Measurements from ENCODE around the gene IFI35. TPM values are rescaled to one million over a fixed set of nuclear protein-coding genes. Genes with fewer than 3 reads are reported as not detected.
A peak's percentile ranks its signal among the peaks of the same experiment; 100 is the strongest.

Gene IFI35
- total and polyA plus RNA-seq, 5 experiments from 2014 or later = 35.7 to 49.8 (median 44.8) TPM

DNA sequence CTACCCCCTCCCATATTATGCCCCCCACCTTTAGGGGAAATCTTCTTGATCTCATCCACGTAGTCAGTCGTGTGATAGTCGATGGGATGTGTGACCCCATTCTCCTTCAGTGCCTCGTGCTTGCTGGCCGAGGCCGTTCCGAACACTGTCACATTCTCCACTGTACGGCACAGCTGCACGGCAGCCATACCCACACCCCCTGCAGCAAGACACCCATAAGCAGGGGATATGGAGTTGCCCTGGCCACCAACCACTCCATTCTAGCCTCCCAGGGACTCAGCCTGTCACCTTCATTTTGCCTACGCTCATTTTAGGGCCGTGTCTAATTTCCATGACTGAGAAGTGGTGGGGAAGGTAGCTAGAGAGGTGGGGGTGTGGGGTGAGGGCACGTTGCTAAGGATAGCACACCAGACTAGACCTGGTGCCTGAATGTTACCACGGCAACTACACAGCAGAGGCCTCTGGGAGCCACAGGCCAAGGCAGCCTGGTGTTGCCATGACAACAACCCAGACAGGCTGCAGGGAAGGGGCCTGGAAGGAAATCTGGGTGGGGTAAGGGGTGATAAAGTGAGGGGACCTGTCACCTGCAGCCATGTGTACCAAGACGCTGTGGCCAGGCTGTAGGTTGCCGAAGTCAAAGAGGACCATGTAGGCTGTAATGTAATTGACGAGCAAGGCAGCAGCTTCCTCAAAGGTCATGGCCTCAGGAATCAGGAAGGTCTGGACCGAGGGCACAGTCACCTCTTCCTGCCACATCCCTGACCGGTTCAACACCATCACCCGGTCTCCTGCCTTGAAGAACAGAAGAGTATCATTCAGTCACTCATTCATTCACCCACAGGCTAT, 11.6 kb downstream of the IFI35 start:
- DNase-seq (peak in 7 of 10 donors; percentile 17 to 70 (median 45)), ATAC-seq (peak; percentile 38 to 60)
- H3K4me1 Mint-ChIP-seq = peaks cover 19 to 50% (median 31%) of the 10 kb centered on the region in 4 donors
- POLR2A ChIA-PET = interaction anchor here (0.6 to 3.7 kb wide), 4 partner anchors 13 to 37 kb away, joined by 3 to 12 read pairs (median 4); partner anchors contain the start of gene RPL27
- H3K9me3 Mint-ChIP-seq = no peaks in the 10 kb centered on the region
- H3K36me3 Mint-ChIP-seq = peaks cover 0 to 17% (median 3%) of the 10 kb centered on the region in 3 donors
- H3K4me3 Mint-ChIP-seq = peak overlapping the region in 2 of 10 donors; percentile 10 to 34
- no peaks in the 10 kb centered on the region for H3K27me3 Mint-ChIP-seq
- H3K27ac Mint-ChIP-seq = peak overlapping the region; percentile 58 to 89 (median 79)

DNA sequence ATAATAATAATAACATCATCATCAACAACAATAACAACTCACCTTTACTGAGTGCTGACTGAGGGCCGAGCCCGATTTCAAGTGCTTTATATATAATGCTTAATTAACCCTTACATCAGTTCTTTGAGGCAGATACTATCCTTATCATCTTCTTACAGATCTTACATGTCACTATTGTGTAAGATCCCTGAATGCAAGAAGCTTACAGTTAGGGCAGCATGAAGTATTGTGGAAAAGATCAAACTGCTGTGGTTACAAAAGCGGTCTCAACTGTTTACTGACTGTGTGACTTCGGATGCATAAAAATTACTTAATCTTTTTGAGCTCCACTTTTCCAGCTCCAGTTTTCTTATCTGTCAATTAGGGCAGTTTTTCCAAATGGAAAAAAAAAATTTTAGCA, 12.3 kb downstream of the IFI35 start:
- H3K9me3 Mint-ChIP-seq = no peaks in the 10 kb centered on the region
- H3K27ac Mint-ChIP-seq = peak overlapping the region in 7 of 10 donors; percentile 3 to 84 (median 67)
- H3K36me3 Mint-ChIP-seq = peaks cover 0 to 10% (median 0%) of the 10 kb centered on the region in 3 donors
- DNase-seq (peak in 2 of 10 donors; percentile 20 to 23), ATAC-seq (peak; percentile 11 to 38)
- POLR2A ChIA-PET = interaction anchor here (0.6 to 3.7 kb wide), 6 partner anchors 8 to 37 kb away, joined by 3 to 12 read pairs (median 3); partner anchors contain the start of genes IFI35 and RPL27
- no peaks in the 10 kb centered on the region for H3K27me3 Mint-ChIP-seq
- peaks cover 19 to 47% (median 31%) of the 10 kb centered on the region in 4 donors for H3K4me1 Mint-ChIP-seq
- H3K4me3 Mint-ChIP-seq = no peak overlapping the region

DNA sequence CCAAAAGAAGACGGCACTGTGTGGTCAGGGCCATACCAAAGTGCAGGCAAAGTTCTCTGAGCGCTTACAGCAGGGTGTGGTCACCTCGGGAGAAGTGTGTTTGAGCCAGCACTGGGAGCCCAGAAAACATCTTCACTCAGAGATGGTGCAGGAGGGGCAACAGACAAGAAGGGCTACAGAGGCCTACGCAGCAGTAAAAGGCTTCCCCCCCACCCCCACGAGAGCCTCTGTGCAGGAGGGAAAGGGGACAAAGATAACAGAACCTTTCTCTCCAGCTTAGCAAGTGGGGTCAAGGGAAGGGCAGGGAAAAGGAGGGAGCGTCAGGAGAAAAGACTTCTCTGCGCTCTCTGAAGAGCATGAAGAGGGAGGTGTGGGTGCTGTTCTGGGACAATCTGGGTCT, 12.8 kb downstream of the IFI35 start:
- no peak for DNase-seq
- POLR2A ChIA-PET = interaction anchor here (0.9 to 3.7 kb wide), 5 partner anchors 9 to 21 kb away, joined by 3 to 12 read pairs (median 3); partner anchors contain the start of genes IFI35 and RPL27
- Mint-ChIP-seq H3K27ac (peak overlapping the region in 8 of 10 donors; percentile 58 to 87 (median 74)), H3K9me3 (no peaks in the 10 kb centered on the region), H3K4me1 (peaks cover 21 to 50% (median 35%) of the 10 kb centered on the region in 4 donors), H3K27me3 (no peaks in the 10 kb centered on the region), H3K4me3 (peak overlapping the region in 9 of 10 donors; percentile 18 to 87 (median 66)), H3K36me3 (peaks cover 0 to 5% (median 0%) of the 10 kb centered on the region in 3 donors)
- no peak for ATAC-seq

DNA sequence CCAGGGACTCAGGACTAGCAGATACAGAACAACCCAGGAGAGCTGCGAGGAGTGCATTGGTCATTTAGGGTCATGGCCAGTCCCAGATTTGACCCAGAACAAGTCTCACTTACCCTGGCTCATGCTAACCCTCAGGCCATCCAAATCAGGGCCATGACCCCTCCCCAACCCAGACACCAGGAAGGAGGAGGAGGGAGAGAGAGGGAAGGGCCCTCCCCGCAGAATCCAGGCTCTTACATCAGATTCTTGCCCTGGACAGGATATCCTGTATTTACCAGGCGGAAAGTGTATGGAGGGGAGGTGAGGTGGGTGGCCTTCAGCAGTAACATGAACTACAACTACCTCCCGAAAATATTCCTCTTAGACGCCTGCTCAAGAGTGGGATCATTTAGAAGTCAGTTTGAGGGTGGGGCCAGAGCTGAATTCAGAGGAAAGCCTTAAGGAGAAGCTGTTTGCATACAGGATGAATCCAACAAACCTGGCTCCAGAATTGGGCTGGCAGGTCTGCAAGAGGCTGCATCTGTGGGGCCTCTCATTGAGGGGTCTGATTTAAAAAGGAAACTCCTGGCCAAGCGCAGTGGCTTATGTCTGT, 13.5 kb downstream of the IFI35 start:
- POLR2A ChIA-PET = interaction anchor here (0.7 to 3.7 kb wide), 5 partner anchors 8 to 319 kb away, joined by 3 to 12 read pairs (median 5); partner anchors contain the start of genes IFI35 and RPL27
- ATAC-seq (no peak), DNase-seq (peak in 1 of 10 donors; percentile 50)
- Mint-ChIP-seq H3K4me3 (peak overlapping the region; percentile 31 to 89 (median 71)), H3K27ac (peak overlapping the region in 8 of 10 donors; percentile 10 to 87 (median 72)), H3K9me3 (no peaks in the 10 kb centered on the region), H3K27me3 (no peaks in the 10 kb centered on the region), H3K36me3 (no peaks in the 10 kb centered on the region), H3K4me1 (peaks cover 24 to 51% (median 40%) of the 10 kb centered on the region in 4 donors)

DNA sequence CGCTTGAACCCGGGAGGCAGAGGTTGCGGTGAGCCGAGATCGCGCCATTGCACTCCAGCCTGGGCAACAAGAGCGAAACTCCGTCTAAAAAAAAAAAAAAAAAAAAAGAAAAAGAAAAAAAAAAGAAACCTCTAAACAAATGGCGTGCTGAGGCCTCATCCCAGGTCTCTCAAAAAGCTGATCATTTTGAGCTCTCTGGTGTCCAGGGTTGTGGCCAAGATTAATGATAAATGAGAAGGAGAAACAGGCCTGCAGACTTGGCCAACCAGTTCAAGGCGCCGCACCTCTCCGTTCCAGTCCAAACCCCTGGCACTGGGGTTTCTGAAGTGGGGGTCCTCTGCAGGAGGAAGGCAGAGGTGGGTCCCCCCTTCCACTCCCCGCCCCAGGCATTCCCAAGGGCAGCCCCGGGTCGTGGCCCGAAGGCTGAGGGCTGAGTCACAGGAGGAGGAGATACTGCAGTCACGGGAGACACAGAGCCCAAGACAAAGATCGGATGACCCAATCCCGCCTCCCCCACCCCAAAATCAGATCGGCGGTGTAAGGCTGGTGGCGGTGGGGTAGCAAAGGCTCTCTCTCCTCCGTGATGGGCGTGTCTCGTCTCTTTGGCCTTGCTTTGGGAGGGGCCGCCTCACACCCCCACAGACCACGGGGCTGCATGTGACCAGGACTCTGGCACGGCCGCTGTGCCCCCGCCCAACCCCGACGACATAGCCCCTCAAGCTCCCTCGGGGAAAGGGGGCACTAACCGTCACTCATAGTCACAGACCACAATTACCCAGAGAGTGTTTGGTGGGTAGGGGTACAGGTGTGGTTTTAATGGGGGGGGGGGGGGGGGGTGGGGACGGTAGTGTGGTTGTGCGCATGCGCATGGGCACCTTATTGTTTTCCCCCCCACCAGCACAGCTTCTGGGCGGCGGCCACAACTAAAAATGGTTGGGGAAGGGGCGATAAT, 14.5 kb downstream of the IFI35 start:
- H3K36me3 Mint-ChIP-seq = no peaks in the 10 kb centered on the region
- H3K4me1 Mint-ChIP-seq = peaks cover 26 to 56% (median 41%) of the 10 kb centered on the region in 4 donors
- peak in 9 of 10 donors; percentile 15 to 72 (median 32) for DNase-seq
- H3K9me3 Mint-ChIP-seq = no peaks in the 10 kb centered on the region
- POLR2A ChIA-PET = interaction anchor here (0.5 to 3.8 kb wide), 13 partner anchors 9 to 1795 kb away, joined by 3 to 29 read pairs (median 4); partner anchors contain the start of genes IFI35 and RPL27
- H3K27ac Mint-ChIP-seq = peak overlapping the region in 9 of 10 donors; percentile 60 to 88 (median 82)
- H3K27me3 Mint-ChIP-seq = no peaks in the 10 kb centered on the region
- peak in 1 of 2 donors; percentile 13 for ATAC-seq
- H3K4me3 Mint-ChIP-seq = peak overlapping the region; percentile 85 to 93 (median 89)

DNA sequence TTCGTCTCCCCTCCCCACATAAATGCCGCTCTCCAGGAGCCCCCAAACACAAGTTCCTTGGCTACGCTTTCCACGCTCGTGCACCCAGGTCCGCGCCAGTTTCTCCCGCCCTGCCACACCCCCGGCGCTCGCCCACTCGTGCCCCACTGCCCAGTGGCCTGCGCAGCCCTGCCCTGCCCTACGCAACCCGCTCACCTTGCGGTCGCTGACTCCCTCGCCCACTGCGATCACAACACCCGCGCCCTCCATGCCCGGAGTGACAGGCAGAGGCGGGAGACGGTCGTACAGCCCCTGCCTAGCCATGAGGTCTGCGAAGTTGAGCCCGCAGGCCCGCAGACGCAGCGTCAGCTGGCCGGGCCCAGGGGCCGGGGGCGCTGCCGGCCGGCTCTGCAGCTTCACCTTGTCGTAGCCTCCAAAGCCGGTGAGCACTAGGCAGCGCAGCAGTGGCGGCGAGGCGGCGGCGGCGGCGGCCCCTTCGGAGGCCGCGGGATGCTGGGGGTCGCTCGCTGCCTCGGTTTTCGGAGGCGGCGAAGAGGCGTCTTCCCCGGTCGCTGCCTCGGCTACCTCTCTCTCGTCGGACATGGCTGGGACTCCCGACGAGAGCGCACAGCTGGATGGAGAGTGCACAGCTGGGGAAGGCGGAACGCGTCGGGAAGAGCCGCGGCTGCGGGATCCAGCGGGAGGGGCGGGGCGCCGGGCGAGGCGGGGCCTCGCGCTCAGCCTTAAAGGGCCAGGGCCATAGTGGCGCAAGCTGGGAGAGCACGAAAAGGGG, 15.3 kb downstream of the IFI35 start, which contains the start of gene VAT1:
VAT1 (minus strand) TSS at position 645 of the 772 bp plus-strand sequence; CDS start at position 582, 63 bp downstream.
- Mint-ChIP-seq H3K9me3 (no peaks in the 10 kb centered on the region), H3K36me3 (no peaks in the 10 kb centered on the region), H3K4me3 (peak within 1 kb of the TSS; percentile 85 to 93 (median 89)), H3K4me1 (peaks cover 26 to 56% (median 41%) of the 10 kb centered on the region in 4 donors), H3K27ac (peak within 1 kb of the TSS; percentile 31 to 88 (median 82)), H3K27me3 (no peaks in the 10 kb centered on the region)
- POLR2A ChIA-PET = interaction anchor here (0.6 to 3.8 kb wide), 9 partner anchors 10 to 346 kb away, joined by 3 to 29 read pairs (median 5); partner anchors contain the start of genes IFI35 and RPL27
- DNase-seq = peak in 9 of 10 donors; percentile 40 to 70 (median 56)
- ATAC-seq = peak; percentile 46 to 54

DNA sequence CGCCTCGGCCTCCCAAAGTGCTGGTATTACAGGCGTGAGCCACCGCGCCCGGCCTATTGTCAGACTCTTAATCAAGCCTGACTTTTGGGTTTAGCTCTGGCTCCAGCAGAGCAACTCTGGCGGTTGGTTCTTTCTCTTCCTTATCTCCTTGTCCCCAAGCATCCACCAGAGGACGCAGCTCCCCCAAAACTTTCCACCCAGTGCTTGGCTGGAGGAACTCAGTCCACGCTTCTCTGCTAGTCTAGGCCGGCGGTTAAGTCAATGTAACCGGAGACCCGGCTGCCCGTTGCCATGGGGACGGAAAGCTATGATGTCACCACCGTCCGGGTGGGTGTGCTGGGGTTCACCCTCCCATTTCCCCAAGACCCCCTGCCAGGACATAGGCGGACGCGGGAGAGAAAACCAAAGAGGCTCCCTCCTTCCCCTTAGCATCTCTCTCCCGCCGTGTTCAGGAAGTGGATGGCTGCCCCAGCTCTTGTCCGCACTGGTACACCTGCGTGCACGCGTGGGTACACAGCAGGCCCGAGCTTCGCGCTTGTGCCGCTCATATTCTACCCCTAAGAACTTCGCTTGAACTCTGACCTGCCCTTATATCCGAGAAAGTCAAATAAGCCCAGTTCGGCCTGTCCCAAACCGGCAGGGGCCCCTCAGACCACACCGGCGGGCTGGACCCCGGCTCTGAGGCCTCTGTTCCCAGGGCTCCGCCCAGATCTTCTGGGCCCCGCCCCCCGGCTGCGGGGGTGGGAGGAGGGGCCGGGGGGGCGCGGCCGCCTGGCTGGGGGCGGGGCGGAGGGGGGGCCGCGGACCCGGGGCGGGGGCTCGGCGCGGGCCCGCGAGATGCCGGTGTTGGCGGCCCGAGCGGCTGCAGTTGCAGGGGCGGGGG, 18.1 kb downstream of the IFI35 start, which contains the start of gene RND2:
RND2 (plus strand) TSS at position 825 of the 883 bp plus-strand sequence. CDS start 117 bp downstream, outside the sequence.
- POLR2A ChIA-PET = interaction anchor here (0.5 to 3.8 kb wide), 14 partner anchors 12 to 344 kb away, joined by 3 to 29 read pairs (median 4); partner anchors contain the start of genes IFI35, NBR1, RPL27 and TMEM106A
- ATAC-seq (peak; percentile 66), DNase-seq (peak; percentile 72 to 93 (median 78))
- no peaks in the 10 kb centered on the region for H3K27me3 Mint-ChIP-seq
- peaks cover 18 to 38% (median 27%) of the 10 kb centered on the region in 4 donors for H3K4me1 Mint-ChIP-seq
- H3K27ac Mint-ChIP-seq = peak within 1 kb of the TSS; percentile 85 to 96 (median 94)
- H3K9me3 Mint-ChIP-seq = no peaks in the 10 kb centered on the region
- no peaks in the 10 kb centered on the region for H3K36me3 Mint-ChIP-seq
- peak within 1 kb of the TSS; percentile 84 to 95 (median 92) for H3K4me3 Mint-ChIP-seq

DNA sequence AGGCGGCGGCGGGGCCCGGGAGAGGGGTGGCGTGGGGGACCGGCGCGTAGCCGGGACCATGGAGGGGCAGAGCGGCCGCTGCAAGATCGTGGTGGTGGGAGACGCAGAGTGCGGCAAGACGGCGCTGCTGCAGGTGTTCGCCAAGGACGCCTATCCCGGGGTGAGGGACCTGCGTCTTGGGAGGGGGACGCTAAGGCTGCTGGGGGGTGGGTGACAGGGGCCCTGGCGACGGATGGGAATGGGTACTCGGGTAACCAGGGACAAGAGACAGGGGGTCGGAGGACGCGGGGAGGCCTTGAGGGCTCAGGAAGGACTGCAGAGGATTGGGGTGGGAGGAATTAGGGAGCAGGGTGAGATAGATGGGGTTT, 18.7 kb downstream of the IFI35 start:
- H3K4me3 Mint-ChIP-seq = peak overlapping the region; percentile 65 to 88 (median 80)
- ATAC-seq (peak in 1 of 2 donors; percentile 6), DNase-seq (no peak)
- H3K36me3 Mint-ChIP-seq = no peaks in the 10 kb centered on the region
- H3K4me1 Mint-ChIP-seq = peaks cover 16 to 32% (median 21%) of the 10 kb centered on the region in 4 donors
- no peaks in the 10 kb centered on the region for H3K9me3 Mint-ChIP-seq
- H3K27ac Mint-ChIP-seq = peak overlapping the region in 6 of 10 donors; percentile 32 to 96 (median 74)
- POLR2A ChIA-PET = interaction anchor here (0.8 to 2.7 kb wide), 2 partner anchors 101 to 335 kb away, joined by 3 to 12 read pairs; no protein-coding TSS in a partner anchor
- no peaks in the 10 kb centered on the region for H3K27me3 Mint-ChIP-seq

DNA sequence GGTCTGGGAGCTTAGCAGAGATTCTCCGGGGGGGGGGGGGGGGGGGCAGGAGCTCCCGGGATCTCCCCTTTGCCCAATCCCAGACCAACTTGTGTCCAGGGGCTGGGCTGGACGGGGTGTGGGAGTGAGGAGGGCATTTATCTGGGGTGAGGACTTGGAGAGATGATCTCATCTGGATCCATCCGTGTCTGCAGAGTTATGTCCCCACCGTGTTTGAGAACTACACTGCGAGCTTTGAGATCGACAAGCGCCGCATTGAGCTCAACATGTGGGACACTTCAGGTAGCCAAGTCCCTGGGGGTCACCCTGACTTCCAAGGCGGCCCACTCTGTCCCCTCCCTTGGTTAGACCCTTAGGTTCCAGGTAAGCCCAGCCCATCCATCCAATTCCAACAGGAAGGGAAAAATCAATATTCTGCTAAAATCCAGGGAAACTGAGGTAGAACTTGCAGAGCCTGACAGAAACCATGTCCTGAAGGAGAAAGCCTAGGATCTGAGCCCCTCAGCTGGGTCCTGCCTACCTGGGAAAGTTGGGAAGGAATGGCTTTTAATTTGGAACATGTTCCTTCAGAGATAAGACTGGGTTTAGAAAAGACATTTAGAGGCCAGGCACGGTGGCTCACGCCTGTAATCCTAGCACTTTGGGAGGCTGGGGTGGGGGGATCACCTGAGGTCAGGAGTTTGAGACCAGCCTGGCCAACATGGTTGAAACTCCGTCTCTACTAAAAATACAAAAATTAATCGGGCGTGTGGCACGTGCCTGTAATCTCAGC, 19.4 kb downstream of the IFI35 start:
- H3K4me3 Mint-ChIP-seq = peak overlapping the region in 9 of 10 donors; percentile 18 to 88 (median 80)
- POLR2A ChIA-PET = interaction anchor here (2.7 kb wide), 1 partner anchor 335 kb away, joined by 12 read pairs; no protein-coding TSS in a partner anchor
- H3K4me1 Mint-ChIP-seq = peaks cover 13 to 25% (median 17%) of the 10 kb centered on the region in 4 donors
- no peaks in the 10 kb centered on the region for H3K9me3 Mint-ChIP-seq
- peak overlapping the region in 4 of 10 donors; percentile 32 to 96 (median 74) for H3K27ac Mint-ChIP-seq
- H3K36me3 Mint-ChIP-seq = no peaks in the 10 kb centered on the region
- H3K27me3 Mint-ChIP-seq = no peaks in the 10 kb centered on the region
- DNase-seq (no peak), ATAC-seq (no peak)
